Measurements from ENCODE around the gene CYB561. TPM values are rescaled to one million over a fixed set of nuclear protein-coding genes. Genes with fewer than 3 reads are reported as not detected.

CYB561 gene
- total RNA-seq, 1 experiment from 2014 or later, result 30.9 TPM

DNA sequence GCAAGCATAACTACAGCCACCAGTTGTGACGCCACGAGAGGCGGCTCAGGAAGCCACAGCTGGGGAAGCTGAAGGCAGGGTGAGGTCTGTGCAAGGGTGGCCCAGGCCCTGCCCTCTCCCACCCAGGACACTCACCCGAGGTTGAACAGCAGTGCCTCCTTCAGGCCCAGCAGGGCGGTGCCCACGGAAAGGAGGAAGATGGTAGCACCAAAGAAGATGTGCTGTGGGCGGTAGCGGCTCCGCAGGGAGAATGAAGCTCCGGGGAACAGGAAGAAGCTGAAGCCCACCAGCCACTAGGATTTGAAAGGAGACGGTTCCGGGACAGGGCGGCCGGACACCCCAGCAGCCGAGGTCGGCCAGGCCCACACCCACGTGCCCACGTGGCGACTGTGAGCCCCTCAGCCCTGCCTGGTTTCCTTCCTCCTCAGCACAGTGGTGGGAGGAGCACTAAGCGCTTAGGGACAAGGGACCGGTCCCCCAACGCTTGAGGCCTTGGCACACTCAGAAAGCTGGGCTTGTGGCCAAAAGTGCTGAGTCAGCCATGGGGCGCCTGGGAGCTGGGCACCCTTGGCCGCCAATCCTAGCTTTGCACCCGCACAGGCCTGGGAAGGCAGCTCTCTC, 11.0 kb downstream of the CYB561 start:
- peak; percentile 90 for DNase-seq (ENCODE audit: low spot score)

DNA sequence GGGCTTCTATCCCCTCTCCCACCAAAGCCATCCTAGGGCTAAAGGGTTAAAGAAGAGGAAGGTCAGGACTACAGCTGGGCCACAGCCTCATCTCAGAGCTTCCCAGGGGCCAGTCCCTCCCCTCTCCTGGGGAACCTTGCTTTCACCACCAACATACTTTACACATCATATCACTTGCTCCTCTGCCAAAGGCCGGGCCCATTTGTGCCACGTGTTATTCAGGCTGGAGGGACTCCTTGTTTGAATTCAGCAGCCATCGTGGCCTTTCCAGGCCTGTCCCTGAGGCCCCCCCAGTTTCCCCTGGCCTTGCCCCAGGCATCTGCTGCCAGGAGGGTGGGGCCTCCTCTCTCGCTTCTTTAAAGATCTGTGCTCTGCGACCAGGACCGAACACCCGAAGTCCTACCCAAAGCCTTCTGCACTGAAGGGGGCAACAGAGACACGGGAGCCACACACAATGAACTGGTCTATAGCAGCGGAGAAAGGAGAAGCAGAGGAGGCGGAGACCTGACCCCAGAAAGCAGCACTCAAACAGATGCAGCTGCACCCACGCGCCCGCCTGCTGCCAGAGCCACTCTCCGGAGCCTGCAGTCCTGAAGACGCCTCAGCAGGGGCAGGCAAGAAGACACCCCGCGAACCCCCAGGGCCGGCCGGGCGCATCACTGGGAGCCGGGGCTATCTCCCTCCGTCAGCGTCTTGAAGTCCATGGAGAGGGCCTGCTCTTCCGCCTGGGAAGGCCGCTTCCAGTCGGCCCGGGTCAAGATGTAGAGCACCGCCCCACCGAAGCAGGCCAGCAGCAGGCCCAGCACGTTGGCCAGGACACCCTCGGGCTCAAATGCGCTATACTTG, 12.1 kb downstream of the CYB561 start:
- DNase-seq (ENCODE audit: low spot score), result peak; percentile 89

DNA sequence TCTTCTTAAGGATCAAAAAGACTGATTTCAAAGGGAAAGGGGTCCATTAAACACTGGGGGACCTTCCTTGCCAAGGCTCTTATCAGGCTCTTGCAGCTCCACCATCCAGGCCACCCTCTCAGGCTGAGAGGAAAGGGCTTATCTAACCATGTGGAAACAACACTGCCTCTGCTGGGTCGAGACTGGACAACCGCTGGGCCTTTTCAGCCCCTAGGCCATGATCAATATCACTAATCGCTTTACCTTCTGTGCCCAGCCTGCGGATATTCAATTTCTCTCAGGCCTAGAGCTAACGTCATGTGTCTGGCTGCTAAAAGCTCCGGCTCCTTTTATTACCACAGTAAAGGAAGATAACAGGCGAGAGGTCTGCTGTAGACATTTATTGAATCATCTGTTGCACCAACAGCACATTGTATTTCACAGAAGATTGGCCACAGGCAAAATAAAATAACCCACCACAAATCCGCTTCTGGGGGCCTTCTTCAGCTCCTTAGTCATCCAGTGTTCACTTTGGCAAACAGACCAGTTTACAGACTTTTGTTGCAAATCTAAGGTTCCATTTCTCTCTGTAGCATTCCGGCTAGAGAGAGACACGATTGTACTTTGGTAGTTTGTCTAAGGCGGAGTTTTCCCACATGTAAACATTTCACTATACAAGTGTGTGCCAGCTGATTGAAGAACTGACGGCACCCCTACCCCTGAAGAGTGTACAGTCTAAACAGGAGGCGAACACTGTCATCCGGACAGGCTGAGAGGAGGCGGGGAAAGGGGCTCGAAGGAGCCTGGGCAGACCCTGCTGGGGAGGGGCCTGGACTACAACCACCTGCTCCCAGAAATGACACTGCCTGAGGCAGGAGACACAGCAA, 13.9 kb downstream of the CYB561 start:
- no peak for DNase-seq (ENCODE audit: low spot score)

DNA sequence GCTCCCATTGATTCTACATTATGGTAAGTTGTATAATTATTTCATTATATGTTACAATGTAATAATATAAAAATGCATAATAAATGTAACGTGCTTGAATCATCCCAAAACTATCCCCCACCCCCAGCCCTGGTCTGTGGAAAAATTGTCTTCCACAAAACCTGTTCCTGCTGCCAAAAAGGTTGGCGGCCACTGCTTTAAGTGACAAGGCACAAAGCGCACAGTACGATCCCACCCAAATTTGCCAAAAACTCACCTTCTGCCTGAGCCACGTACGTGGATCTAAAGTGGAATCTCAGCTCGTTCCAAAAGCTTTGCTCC, 14.5 kb downstream of the CYB561 start:
- DNase-seq (ENCODE audit: low spot score), result no peak

DNA sequence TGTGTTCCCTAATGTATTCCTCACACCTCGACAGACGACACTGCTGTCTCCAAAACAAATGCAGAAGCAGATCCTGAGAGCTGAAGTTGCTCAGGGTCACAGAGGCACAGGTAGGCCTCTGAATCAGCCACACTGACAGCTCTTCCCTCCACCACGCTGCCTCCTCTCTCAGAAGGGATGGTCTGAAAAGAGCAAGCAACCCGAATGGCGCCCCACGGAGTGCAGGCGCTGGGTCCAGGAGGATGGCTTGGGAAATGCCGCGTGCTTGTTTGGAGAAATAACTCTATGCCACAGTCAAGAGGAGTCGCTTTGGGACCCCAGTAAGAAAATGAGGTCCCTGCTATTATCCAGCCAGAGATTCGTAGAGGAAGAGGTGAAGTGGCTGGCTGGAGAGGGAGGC, 15.9 kb downstream of the CYB561 start:
- no peak for DNase-seq (ENCODE audit: low spot score)

DNA sequence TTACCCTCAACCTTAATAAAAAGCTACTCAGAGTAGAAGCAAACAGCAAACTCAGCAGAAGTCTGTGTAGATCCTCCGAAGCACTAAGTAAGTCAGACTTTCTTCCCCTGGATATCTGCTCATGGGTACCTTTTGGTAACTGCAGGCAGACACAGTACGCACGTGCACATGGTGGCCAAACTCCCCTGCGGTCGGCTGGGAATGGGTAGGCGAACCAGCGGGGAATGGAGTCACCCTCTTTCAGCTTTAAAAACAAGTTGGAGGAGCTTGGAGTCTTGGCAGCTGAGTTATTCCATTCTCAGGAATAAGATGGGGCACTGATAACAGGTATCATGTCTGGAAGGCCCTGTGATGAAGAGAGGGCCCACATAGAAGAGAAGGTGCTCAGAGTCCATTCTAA, 16.3 kb downstream of the CYB561 start:
- no peak for DNase-seq (ENCODE audit: low spot score)

DNA sequence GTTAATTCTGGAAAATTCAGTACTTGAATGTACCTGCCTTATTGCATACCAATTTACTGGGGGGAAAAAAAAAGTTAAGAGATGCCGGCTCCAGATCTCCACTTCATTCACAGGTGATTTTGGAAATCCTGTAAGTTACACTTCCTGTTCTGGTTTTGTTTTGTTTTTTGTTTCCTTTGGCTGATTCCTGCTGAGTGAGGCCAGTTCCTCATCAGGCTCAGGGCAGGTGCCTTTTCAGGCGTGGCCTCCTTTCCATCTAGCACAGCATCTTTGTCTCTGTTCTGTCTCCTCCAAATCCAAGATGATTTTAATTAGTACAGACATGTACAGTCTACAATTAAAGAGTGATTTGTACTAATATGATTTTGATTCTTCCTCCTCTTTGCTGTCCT, 19.2 kb downstream of the CYB561 start:
- DNase-seq (ENCODE audit: low spot score), result no peak

DNA sequence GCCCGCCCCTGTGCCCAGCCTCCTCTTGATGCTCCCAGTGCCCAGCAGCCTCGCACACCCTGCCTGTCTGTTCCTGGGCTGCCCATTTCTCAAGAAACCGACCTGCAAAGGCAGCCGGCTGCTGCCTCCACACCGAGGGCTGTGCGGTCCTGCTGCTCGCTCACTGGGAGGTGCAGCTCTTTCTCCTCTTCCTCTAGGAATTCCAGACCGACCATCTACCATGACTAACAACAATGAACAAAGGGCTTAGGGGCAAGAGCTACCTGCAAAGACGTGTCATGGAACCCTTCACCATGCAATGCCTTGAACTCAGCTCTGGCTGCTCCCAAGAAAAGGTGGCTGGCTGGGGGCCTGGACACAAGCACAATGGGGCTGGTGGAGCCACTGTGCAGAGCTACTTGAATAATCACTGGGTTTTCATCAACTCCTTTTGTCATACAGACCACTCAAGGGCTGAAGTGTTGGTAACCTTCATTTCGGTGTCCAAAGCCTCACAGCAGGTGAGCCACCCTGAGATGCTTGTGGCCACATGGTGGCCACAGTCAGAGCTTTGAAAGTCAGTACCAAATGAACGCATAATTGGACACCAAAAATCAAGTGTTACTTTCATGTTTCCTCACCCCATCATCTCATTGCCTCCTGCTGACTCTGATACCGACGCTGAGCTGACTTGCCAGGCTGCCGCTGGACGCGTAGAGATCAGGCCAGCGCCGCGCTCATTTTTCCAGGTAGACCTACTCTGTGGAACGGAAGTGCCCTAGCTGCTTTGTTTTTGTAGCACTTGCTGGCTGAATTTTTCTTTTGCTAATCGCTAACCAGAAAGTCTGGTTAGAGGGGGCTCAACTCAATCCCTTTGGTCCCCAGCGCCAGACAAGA, 19.8 kb downstream of the CYB561 start:
- no peak for DNase-seq (ENCODE audit: low spot score)

DNA sequence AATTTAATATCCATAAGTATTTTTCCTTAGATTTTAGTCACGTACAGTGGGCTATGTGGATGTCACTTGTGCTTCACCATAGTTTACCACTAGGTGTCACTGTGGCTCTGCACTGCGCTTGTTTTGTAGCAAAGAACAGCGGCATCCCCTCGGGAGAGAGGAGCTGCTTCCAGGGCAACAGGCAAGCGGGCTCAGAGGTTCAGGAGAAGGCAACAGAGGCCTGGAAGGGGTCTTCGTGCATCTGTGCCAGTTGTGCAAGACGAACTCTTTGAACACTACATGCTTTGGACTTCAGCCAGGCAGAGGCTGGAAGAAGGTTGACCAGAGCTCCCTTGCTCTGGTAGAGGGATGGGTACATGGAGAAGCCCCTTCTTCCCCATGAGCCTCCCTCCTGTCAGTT, 20.6 kb downstream of the CYB561 start:
- peak; percentile 82 for DNase-seq (ENCODE audit: low spot score)

DNA sequence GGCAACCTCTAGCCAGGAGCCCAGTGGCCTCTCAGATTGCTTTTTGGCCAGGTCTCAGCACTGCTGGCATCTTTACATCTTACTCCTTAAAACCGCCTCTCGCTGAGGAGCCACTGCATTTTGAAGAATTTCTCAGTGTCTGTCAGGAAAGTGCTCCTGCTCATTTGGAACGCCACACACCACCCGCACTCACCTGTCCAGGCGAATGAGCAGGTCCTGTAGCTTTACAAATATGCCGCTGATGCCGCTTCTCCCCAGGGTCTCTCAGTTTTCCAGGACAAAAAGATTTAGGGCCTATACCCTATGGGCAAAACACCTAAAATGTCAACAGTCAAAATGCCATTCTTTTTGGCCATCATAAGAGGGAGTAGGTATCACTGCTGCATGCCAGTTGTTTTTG, 22.1 kb downstream of the CYB561 start:
- no peak for DNase-seq (ENCODE audit: low spot score)

DNA sequence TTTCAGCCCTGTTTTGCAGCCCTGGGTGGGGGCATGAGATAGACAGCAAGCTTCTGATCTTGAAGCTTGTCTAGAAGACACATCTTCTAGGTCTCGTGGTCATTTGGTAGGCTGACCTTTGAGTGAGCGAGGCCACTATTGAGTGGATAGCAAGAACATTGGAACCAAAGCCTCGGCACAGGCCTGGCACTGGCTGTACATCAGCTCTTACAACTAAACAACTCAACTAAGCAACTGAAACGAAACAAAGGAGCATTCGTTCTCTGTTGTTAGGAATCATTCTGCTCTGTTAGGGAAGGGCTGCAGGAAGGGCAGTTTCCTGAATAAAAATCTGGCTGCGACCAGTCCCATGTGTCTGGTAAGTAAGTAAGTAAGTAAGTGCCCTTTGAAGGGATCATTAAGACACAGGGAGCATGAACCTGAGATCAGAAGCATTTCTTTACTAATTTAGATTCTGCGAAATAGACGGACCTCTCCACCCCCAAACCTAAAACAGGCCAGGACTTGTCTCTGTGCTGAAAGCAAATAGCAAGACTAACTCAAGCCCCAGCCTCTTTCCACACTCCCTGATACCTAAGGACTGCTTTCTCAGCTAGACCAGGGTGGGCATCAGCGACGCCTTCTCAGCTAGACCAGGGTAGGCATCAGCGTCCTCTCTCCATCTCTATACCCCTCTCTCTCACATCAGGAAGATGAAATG, 22.7 kb downstream of the CYB561 start:
- no peak for DNase-seq (ENCODE audit: low spot score)

DNA sequence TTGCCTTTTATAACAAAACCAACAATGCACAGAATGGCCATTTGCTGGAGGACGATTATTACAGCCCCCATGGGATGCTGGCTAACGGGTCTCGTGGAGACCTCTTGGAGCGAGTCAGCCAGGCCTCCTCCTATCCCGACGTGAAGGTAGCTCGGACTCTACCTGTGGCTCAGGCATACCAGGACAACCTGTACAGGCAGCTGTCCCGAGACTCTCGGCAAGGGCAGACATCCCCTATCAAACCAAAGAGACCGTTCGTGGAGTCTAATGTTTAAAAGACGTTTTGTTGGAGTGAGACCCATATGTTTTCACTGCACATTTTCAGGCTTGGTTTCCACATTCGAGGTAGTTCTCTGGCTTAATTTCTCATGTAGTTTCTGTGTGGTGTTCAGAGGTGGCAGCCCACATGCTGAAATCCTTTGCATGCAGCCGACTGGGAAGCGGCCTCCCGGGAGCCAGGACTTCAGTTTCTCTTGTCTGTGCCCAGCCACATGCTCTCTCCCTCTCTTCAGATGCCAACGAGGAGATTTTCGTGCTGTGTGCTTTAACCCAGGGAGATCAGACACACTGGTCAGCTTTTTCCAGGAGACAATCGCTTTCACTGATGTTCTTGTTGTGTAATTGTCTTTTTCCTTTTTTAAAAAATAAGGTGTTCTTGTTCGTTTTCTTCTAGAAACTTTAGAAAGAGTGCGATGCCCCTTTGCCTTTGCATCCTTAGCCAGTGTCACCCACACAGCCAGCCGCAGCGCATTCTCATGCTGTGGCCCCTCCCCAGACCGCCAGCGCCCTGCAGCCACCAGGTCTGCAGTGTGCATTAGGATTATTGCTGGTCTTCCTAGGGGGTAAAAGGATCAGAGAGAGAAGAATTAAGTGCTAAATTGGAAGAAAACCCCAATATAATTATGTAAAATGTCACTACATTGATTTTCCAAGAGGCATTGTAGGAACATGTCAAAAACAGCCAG, 24.1 kb downstream of the CYB561 start:
- no peak for DNase-seq (ENCODE audit: low spot score)

DNA sequence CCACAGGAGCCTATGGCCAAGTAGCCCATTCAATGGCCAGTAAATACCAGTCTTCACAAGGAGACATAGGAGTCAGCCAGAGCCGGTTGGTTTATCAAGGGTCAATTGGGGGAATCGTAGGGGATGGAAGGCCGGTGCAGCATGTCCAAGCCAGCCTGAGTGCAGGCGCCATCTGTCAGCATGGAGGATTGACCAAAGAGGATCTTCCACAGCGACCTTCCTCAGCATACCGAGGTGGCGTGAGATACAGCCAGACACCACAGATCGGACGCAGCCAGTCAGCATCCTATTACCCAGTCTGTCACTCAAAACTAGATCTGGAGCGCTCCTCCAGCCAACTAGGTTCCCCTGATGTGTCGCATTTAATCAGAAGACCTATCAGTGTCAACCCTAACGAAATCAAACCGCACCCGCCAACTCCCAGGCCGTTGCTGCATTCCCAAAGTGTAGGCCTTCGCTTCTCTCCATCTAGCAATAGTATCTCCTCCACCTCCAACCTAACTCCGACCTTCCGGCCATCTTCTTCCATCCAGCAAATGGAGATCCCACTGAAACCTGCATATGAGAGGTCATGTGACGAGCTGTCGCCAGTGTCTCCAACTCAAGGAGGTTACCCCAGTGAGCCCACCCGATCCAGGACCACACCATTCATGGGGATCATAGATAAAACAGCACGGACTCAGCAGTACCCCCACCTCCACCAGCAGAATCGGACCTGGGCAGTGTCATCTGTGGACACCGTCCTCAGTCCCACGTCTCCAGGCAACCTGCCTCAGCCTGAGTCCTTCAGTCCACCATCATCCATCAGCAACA, 25.0 kb downstream of the CYB561 start:
- DNase-seq (ENCODE audit: low spot score), result no peak

DNA sequence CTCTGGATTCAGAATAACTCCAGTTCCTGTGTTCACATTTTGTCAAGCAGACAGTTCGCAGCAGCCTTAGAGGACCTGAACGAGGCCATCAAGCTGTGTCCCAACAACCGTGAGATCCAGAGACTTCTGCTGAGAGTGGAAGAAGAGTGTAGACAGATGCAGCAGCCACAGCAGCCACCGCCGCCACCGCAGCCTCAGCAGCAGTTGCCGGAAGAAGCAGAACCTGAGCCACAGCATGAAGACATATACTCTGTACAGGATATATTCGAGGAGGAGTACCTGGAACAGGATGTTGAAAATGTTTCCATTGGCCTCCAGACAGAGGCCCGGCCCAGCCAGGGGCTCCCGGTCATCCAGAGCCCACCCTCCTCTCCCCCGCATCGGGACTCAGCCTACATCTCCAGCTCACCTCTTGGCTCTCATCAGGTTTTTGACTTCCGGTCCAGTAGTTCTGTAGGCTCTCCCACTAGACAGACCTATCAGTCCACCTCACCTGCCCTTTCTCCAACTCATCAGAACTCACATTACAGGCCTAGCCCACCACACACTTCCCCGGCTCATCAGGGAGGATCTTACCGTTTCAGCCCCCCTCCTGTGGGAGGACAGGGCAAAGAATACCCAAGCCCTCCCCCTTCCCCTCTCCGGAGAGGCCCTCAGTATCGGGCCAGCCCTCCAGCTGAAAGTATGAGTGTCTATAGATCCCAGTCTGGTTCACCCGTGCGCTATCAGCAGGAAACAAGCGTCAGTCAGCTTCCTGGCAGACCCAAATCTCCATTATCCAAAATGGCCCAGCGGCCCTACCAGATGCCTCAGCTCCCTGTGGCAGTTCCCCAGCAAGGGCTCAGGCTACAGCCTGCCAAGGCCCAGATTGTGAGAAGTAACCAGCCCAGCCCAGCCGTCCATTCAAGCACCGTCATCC, 25.9 kb downstream of the CYB561 start:
- DNase-seq (ENCODE audit: low spot score), result no peak

DNA sequence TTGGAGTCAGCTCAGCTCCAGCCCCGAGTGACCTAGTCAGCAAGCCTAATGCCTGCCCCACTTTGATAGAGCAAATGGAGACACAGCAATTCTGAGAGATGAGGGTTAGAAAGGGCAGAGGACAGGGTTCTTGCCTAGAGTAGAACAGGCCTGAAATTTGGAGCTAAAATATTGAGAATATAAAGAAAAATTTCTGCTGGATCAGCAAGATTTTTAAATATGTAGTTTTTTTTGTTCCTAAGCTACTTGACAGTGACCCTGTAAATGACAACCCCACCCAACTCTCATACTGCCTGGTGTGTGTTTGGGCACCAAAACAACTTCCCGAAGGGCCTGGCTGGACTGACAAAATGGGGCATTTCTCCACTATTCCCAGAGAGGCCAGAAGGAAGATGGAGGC, 26.7 kb downstream of the CYB561 start:
- DNase-seq (ENCODE audit: low spot score), result no peak

DNA sequence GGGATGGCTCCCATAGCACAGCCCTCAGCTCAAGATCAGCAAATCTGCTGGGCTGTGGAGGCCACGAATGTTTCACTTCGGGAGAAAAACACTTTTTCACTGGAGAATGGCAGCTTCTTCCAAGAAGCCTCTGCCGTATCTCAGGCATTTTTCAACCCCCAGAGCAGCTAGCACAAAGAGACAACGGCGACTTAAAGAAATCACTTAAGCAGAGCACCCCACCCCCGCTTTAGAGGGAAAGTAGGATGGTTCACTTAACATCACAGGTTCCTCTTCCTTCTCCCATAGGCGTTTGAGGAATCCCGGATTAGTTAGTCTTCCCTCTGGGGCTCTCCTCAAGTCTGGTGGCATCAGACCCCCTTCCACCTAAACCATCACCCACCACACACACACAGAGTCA, 27.6 kb downstream of the CYB561 start:
- DNase-seq (ENCODE audit: low spot score), result no peak

DNA sequence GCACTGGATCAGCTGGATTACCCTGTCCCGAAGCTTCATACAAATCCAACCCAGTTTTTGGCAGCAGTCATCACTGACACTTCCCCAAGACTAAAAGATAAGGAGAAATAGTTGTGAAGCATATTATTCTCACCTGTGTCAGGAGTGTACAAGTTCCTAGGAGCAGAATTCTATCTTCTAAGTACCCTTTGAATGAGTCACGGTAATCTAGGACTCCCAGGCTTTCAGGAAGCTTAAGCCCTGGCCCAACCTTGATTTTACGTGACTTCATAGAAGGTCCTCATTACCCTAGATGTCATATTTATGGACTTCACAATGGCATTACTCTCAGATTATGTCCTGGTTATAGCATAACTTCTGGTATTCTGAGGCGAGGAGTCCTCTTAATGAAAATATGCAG, 31.9 kb downstream of the CYB561 start:
- no peak for DNase-seq (ENCODE audit: low spot score)

DNA sequence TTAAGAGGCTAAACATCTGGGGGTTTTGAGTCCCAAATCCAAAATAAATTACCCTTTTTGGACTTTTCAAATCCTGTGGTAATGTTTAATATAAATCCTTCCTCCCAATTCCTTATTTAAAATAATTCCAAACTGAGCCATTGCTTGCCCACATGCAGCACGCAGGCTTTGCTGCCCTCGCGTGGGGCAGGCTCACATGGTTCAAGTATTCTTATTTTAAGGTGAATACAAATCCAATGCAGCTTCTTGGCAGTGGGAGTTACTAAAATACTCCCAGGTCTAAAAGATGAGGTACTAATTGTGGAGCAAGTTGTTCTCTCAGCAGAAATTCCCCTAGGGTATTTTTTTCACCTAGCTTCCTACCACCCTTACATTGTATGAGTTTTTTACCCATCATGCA, 33.0 kb downstream of the CYB561 start:
- DNase-seq (ENCODE audit: low spot score), result no peak

Measured in H4 (cell line).